NCI-H2107 treated with DMSO at 0.1 percent for 48 hours (cell line): ENCODE measurements around the gene FGF9.

Source experiments
- DNase-seq: peaks from one replicate; lab custom pipeline; 2025; ENCODE audit not compliant: unreplicated experiment; lab: John Stamatoyannopoulos, UW

FGF9 gene

DNA sequence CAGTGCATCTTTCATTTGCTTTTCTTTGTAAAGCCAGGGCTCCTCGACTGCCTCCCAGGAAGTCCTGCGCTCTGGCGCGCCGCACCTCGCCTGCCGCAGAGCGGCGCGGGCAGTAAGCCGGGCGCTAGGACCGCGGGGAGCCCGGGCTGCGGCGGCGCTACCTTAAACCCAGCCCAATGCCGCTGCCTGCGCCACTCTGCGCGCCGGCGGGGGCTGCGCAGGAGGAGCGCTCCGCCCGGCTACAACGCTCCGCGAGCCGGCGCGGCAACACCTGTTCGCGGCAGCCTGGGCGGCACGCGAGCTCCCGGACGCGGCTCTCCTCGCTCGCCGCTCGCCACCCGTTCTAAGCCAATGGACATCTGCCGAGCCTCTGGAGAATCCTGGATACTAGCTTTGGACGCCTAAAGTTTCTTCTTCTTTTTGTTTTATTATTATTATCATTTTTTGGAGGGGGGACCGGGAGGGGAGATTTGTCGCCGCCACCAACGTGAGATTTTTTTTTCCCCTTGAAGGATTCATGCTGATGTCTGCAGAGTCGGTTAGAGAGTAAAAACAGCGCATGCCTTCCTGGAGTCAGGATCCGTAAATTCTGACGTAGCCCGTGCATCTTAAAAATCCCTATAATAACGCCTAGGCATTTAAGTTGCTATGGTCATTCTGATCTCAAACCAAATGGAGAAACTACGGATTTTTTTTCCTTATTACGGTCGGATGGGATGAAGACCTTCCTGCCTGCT, at the start of gene FGF9:
FGF9 (plus strand) TSS at position 191 of the 737 bp plus-strand sequence. CDS start 840 bp downstream, outside the sequence.
- DNase-seq = peak; percentile 58

GRCh38 chr13:21625366-21625765, 45.5 kb upstream of the FGF9 start:
- DNase-seq = peak; percentile 28

- no peak for DNase-seq
These were observed 38.7 kb upstream of the FGF9 start for GRCh38 chr13:21632196-21632595.

- no peak for DNase-seq
These were observed 34.2 kb upstream of the FGF9 start for GRCh38 chr13:21636656-21637055.

GRCh38 chr13:21637296-21637695, 33.6 kb upstream of the FGF9 start:
- peak; percentile 83 for DNase-seq

- DNase-seq = peak; percentile 30
These were observed 32.3 kb upstream of the FGF9 start for GRCh38 chr13:21638319-21639282.

- DNase-seq = peak; percentile 47
These were observed 31.3 kb upstream of the FGF9 start for GRCh38 chr13:21639561-21639960.

DNA sequence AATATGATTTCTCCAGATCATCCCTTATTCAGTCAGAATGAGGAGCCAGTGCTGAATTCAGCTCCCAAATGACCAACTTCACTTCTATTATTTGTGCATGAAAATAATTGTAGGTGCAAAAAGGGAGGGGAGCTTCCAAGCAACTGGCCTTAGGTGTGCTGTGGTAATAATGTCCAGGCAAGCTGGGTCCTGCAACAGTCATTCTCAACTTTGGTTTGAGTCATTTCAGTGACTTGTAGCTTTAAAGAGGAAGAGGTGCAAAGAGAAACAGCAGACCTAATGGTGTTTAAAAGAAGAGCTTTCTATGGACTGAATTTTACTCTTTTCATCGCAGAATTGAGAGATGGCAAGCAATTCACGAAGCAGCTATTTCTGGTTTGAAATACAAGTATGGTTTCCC, 29.2 kb upstream of the FGF9 start:
- no peak for DNase-seq

DNA sequence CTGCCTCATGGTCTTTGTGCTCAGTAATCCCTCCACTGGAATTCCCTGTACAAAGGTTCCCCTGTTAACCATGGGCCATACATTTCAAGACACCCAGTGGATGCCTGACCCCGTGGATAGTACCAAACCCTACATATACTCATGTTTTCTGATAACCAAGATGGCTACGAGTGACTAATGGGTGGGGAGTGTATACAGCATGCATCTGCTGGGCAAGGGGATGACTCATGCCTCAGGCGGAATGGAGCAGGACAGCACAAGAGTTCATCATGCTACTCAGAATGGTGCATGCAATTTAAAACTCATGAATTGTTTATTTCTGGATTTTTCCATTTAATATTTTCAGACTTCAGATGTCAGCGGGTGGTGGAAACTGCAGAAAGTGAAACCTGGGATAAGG, 13.3 kb upstream of the FGF9 start:
- no peak for DNase-seq

GRCh38 chr13:21659087-21659486, 11.8 kb upstream of the FGF9 start:
- no peak for DNase-seq

DNA sequence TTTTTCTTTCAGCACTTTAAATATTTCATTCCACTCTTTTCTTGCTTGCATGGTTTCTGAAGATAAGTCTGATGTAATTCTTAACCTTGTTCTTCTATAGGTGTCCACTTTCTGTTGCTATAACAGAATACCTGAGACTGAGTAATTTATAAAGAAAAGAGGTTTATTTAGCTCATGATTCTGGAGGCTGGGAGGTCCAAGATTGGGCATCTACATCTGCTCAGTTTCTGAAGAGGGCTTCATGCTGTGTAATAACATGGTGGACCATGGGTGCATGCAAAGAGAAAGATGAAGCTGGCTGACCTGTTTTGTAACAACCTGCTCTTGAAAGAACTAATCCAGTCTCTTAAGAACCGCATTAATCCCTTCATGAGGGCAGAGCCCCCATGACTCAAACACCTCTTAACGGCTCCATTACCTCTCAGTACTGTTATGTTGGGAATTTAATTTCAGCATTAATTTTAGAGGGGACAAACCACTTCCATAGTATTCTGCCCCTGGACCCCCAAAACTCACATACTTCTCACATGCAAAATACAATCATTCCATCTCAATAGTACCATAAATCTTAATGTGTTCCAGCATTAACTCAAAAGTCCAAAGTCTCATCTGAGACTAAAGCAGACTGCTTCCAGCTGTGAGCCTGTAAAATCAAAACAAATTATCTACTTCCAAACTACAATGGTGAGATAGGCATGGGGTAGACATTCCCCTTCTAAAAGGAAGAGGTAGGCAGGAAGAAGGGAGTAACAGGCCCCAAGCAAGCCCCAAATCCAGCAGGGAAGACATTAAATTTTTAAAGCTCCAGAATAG, 9.6 kb upstream of the FGF9 start:
- DNase-seq = no peak

GRCh38 chr13:21663197-21663596, 7.7 kb upstream of the FGF9 start:
- peak; percentile 91 for DNase-seq

GRCh38 chr13:21668732-21669275, 2.1 kb upstream of the FGF9 start:
- no peak for DNase-seq

DNA sequence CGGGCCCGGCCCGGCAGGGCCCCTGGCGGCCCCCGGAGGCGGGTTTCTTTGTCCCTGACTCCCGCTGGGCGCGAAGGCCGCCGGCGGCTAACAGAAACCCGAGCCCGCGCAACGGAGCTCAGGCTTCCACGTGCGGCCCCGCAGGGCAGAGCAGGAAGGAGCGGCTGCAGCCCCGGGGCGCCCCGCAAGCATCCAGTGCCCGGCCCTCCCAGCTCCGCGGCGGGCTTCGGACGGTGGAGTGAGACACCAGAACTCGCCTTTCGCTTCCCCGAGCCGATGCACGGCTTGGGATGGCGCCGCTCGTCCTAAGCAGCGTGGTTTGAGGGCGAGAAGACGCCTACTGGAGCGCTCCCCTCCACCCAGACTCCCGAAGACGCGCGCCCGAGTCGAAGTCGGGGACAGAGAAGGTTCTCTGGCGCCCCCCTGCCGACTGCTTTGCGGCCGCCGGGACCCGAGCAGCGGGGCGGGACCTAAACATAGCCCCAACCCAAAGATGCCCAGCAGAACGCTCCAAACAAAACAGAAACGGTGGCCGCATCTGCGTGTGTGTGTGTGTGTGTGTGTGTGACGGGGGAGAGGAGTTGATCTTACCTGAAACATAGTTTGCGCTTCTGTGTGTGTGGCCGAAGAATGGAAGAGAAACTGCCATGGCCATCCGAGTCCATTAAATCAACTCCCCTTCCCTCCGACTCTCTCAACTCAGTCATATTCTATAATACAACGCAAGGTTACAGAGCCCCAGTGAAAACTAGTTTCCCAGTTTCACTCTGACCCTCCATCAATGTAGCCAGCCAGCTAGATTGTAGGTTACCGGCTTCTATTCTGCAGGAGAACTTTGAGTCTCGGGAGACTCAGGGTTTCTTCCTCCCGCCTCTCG, 629 bp upstream of the FGF9 start:
- no peak for DNase-seq

- no peak for DNase-seq
These were observed 880 bp downstream of the FGF9 start for GRCh38 chr13:21671620-21672286.

GRCh38 chr13:21672287-21672680, 1.4 kb downstream of the FGF9 start:
- no peak for DNase-seq

GRCh38 chr13:21672796-21673538, 2.1 kb downstream of the FGF9 start:
- DNase-seq = no peak

- no peak for DNase-seq
These were observed 2.6 kb downstream of the FGF9 start for GRCh38 chr13:21673539-21673788.
